GM19240 (cell line): ENCODE results near the gene ANK3.

Source experiments
- DNase-seq: peaks from one replicate; pipeline ENCODE4 v3.0.0; 2011; ENCODE audit warnings: low spot score; ENCODE audit not compliant: insufficient read length

ANK3 gene

DNA sequence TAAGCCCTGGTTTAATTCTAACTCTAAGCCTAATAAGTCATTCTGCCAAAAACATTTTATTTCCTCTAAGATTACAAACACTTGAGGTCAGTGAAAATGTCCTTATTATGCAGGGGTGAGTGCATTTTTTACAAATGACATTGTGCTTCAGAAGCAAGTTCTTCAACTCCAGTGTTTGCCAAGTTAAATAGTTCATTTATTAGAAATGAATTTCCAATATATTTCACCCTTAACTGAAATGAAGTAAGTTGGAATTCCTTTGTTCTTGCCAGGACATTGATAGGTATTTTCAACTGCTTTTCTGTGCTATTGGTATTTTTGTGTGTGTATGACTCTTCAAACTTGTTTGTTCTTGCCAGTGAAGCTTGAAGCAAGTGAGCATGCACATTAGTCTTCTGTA lies 393.8 kb downstream of the ANK3 start:
- DNase-seq: no peak

DNA sequence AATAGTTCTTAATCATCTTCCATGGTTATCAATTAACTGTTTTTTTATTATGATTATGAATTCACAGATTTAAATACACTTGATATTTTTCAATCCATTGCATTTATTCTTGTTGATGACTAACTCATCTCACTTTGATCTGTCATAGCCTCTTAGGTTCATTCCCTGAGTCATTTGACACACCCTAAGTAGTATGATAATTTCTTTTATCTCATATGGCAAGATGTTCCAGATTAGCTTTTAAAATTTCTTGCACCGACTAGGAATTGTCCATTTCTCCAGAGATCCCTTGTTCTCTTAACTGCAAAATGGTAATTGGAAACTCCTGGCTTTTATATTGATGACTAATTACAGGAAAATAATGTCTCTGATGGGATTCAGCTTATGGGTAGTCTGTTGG lies 395.7 kb downstream of the ANK3 start:
- DNase-seq: no peak

DNA sequence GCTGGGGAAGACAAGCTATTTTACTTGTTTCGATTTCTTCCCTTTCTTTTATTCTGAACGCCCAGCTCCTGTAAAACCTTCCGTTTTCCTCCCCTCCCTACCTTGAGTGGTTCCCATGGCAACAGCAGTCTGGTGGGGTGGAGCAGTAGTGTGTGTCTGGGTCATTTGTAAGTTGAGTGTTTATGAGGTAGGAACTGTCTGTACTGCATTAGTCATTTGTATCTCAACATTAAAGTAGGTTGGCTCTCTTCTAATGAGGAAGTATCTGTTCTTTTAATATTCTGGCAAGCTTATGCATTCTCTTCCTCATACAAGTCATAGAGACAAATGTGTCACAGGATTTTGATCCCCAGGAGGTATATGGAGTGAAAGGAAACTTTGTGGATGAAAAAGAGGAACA lies 398.0 kb downstream of the ANK3 start:
- DNase-seq: no peak

DNA sequence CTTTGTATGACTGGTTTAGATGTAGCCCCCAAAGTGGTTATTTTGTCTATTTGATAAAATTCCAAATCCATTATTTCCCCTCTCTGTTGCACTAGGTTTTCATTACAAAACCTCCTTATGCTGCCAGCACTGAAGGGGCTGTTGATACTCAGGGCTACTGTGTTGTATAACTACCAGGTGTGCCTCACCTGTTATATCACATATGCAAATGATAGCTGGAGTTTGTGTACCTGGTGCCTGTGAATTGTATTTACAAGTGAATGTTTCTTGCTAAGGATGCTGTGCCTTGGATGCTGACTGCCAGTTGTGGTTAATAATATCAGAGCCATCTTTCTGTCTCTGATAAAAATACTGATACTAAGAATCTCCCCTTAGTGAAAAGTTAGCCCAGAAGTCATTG lies 398.6 kb downstream of the ANK3 start:
- DNase-seq: no peak

DNA sequence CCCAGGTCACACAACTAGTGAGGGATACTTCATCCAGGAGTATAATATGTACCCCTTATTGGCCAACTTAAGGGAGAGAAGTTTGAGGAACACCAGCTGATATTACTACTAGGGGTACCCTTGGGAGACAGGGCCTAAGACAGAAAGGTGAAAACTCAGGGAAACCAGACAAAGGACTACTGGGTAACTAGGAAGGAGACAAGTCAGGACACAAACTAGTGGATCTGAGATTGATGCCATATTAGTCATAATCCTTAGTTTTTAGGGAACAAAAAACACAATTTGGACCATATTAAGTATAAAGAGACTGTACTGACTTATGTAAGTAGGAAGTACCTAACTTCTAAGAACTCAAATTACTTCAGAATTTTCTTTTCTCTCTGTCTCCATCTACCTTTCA lies 404.0 kb downstream of the ANK3 start:
- DNase-seq: no peak

DNA sequence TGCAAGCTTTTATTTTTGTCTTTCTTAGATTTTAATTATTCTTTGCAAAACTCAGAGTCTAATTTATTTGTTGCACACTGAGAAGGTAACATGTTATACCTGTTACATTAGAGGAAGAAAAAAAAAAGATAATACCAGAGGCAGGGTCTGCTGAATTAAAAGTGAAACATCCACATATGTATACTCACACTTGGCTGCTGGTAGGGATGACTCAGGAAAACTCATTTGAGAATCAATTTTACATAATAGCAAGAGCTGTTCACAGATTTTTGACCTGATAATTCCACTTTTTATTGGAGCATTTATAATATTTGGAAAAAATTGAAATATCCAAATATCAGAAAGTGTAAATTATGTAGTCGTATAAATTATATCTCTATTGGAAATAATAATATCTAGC lies 405.3 kb downstream of the ANK3 start:
- no peak for DNase-seq

DNA sequence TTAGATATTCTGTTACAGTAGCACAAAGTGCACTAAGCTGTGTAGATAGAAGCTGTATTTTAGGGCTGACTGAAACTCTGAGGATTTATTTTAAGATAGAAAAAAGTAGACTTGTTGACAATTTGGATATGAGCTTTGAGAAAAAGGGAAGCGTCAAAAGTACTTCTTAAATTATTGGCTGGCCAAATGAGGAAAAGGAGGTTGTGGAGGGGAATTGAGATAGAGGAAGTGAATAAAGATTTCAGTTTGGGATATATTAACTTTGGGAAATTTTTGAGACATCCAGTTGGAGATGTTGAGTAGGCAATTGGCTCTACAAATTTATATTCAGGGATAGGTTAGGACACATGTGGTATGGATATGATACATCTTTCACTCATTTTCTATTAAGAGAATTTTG lies 409.3 kb downstream of the ANK3 start:
- DNase-seq: no peak

DNA sequence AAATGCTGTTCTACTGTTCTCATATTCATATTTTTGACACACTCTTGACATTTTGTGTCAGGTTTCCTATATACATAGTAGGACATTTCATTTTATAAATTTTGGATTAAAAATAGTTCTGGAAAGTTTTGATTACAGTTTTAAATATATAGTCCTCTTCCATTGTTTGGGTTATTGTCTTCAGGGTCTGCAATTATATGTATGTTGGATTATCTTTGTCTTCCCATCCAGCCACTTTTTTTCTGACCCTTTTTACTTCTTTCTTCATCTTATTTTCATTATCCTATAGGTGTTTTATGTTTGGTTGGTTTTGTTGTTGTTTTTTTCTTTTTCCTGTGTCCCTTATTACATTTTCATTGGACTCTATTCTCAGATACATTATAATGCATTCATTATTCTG lies 412.2 kb downstream of the ANK3 start:
- DNase-seq: no peak

DNA sequence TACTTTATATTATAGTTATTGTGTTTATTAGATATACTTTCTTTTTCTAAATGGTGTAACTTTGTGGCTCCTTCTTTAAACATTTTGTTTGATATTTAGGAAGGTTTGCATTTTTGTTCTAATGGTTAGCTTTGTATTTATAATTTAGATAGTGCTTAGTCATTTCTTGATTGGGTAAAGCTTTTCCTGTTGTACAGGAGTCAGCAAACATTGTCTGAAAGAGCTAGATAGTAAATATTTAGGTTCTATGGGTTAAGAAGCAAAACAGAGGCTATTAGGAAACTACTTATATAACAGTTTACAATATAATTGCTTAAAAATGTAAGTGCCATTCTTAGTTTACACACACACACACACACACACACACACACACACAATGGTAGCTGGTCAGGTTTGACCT lies 412.8 kb downstream of the ANK3 start:
- no peak for DNase-seq
